PFSK-1 (cell line): ENCODE measurements around the gene ARMC3.

Experiments used
- FOXP2 ChIP-seq: optimal IDR thresholded peaks from 2 replicates; pipeline ENCODE3; 2011; ENCODE audit warnings: borderline replicate concordance, control low read depth, inconsistent platforms; ENCODE audit not compliant: insufficient read depth; ENCODE audit errors: extremely low read length, extremely low read depth
- POLR2AphosphoS5 ChIP-seq: IDR thresholded peaks from 2 replicates; pipeline ENCODE4 v1.6.1; 2012; ENCODE audit warnings: low read depth, mild to moderate bottlenecking, control low read depth, low read length, moderate library complexity
- SIN3A ChIP-seq: IDR thresholded peaks from 2 replicates; pipeline ENCODE4 v1.6.1; 2012; ENCODE audit warnings: mild to moderate bottlenecking, low read length, moderate library complexity, borderline replicate concordance; ENCODE audit not compliant: insufficient read depth
- TAF1 ChIP-seq: IDR thresholded peaks from 2 replicates; pipeline ENCODE4 v1.6.1; 2012; ENCODE audit warnings: low read length, control low read depth, borderline replicate concordance; ENCODE audit not compliant: insufficient read depth
- TF ChIP-seq, protein P1 (sequence below), 2 experiments: IDR thresholded peaks; 2 replicates each; pipeline versions ENCODE4 v1.6.1 to v1.8.0; 2011 to 2012; ENCODE audit warnings: low read depth in 2 of 2, low read length in 2 of 2, control low read depth in 1 of 2, inconsistent platforms in 1 of 2, mild to moderate bottlenecking in 1 of 2, moderate library complexity in 1 of 2; ENCODE audit not compliant: insufficient read depth in 1 of 2

DNA sequence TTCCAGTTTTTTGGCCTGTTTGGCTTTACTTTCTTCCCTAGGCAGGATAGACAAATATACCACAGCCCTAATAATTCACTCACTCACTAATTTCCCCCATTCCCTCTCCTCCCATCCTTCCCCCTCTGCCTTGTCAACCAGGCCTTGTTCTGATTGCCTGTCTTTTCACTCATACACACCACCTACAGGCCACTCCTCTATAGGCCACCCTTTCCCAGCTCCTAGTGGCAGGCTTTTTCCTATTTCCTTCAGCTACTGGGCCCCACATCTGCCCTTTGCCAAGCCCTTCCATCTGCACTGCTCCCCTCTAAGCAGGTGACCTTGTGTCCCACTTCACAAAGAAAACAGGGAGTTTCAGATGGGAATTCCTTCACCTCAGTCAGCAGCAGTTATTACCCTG is 107.7 kb downstream of the ARMC3 start:
- TF ChIP-seq SIN3A (no peak), POLR2AphosphoS5 (no peak), FOXP2 (no peak), TAF1 (no peak)
- TF ChIP-seq, protein P1, sequence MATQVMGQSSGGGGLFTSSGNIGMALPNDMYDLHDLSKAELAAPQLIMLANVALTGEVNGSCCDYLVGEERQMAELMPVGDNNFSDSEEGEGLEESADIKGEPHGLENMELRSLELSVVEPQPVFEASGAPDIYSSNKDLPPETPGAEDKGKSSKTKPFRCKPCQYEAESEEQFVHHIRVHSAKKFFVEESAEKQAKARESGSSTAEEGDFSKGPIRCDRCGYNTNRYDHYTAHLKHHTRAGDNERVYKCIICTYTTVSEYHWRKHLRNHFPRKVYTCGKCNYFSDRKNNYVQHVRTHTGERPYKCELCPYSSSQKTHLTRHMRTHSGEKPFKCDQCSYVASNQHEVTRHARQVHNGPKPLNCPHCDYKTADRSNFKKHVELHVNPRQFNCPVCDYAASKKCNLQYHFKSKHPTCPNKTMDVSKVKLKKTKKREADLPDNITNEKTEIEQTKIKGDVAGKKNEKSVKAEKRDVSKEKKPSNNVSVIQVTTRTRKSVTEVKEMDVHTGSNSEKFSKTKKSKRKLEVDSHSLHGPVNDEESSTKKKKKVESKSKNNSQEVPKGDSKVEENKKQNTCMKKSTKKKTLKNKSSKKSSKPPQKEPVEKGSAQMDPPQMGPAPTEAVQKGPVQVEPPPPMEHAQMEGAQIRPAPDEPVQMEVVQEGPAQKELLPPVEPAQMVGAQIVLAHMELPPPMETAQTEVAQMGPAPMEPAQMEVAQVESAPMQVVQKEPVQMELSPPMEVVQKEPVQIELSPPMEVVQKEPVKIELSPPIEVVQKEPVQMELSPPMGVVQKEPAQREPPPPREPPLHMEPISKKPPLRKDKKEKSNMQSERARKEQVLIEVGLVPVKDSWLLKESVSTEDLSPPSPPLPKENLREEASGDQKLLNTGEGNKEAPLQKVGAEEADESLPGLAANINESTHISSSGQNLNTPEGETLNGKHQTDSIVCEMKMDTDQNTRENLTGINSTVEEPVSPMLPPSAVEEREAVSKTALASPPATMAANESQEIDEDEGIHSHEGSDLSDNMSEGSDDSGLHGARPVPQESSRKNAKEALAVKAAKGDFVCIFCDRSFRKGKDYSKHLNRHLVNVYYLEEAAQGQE (IDR thresholded peaks at IDR 0.05; ENCODE audit: insufficient read depth in 1 of 2, low read depth in 2 of 2, low read length in 2 of 2), result no peak
